Endometrial microvascular endothelial cells (primary cell): ENCODE results near the gene DEPP1. TPM values are rescaled to one million over a fixed set of nuclear protein-coding genes. Genes with fewer than 3 reads are reported as not detected.

Experiments used
- in situ Hi-C: cut with HindIII; loops from 2 replicates; pipeline ENCODE4 v1.10.0; 2017; ENCODE audit warnings: low sequenced_read_pairs, low pct_unique_long_range_greater_than_20kb; ENCODE audit errors: inconsistent ontology term
- total RNA-seq: library from RNA; depleted of rRNA; stranded (reverse); fragments of >200 nt; gene quantifications from one replicate; pipeline ENCODE4 v1.2.3, GENCODE V29; 2015; ENCODE audit errors: inconsistent ontology term

DEPP1 gene
- total RNA-seq, 1 donor from 2014 or later = 10.1 TPM

GRCh38 chr10:44927352-44927751, 51.3 kb downstream of the DEPP1 start:
- in situ Hi-C loops = no loop called here

- in situ Hi-C loops = no loop called here
These were observed 51.8 kb downstream of the DEPP1 start for GRCh38 chr10:44926751-44927351.

Other genes with a start within 250 kb of the DEPP1 start
- not detected for gene TMEM72, start 67.5 kb downstream of the DEPP1 start, total RNA-seq
- gene RASSF4, start 19.0 kb downstream of the DEPP1 start, total RNA-seq = 0.28 TPM
- gene ZNF22, start 22.1 kb upstream of the DEPP1 start, total RNA-seq = 29.2 TPM